Heart left ventricle (tissue), 11 donors: ENCODE results near the gene AGXT2. TPM values are rescaled to one million over a fixed set of nuclear protein-coding genes. Genes with fewer than 3 reads are reported as not detected.

Experiments
- polyA plus RNA-seq, 2 donors: library from polyadenylated mRNA; stranded (reverse); fragments of 200-250 nt; gene quantifications; one replicate each; pipeline ENCODE4 v1.2.3, GENCODE V29; 2013
- total RNA-seq, 9 donors: library from RNA; depleted of rRNA in 2 of 9; stranded (reverse); fragments of >200 nt in 2 of 9; fragmentation: NEBNext Ultra II Directional in 3 of 9; extraction: Animal tissue kit (Norgen Biotek cat#: 25700) in 3 of 9; gene quantifications; one replicate each; pipeline versions ENCODE4 v1.1.0 to v1.2.4, GENCODE V29; 2016 to 2023
- donor health status: ischemic (EF 13 %, LVEDD 7.1; RV severe dilation, severe dysfunction).
- donor health status: healthy with polysubstance abuse.
- donor health status: DM: no; HTN: yes; CAD: no.
- donor health status: DM: no; HTN: no; CAD: no.
- donor health status: ischemic (EF 25% LVEDD 5.7; RV mildly dilated, moderate dysfunction).
- donor health status: healthy.
- donor health status: DM: yes; HTN: yes; CAD: no.
- donor health status: PGD.
- donor health status: nonischemic (EF 23%, LVEDD 6.1; RV moderate dilation, normal function).

The AGXT2 gene
- total and polyA plus RNA-seq, 11 donors, result not detected

Other genes with a start within 250 kb of the AGXT2 start
- gene TTC23L, start 208.8 kb downstream of the AGXT2 start, total RNA-seq, result under 1 TPM in 1 of 9 donors, not detected in 8; 0.69 TPM
- under 1 TPM in 1 of 2 donors, not detected in 1; 0.06 TPM for gene TTC23L, start 208.8 kb downstream of the AGXT2 start, polyA plus RNA-seq
- 10 to 100 TPM; 12.8 to 29.6 (median 22.7) TPM for gene RAD1, start 132.4 kb downstream of the AGXT2 start, total RNA-seq
- 10 to 100 TPM; 18.7 to 23.9 TPM for gene RAD1, start 132.4 kb downstream of the AGXT2 start, polyA plus RNA-seq
- 10 to 100 TPM; 10.5 to 19.6 (median 14.5) TPM for gene BRIX1, start 132.2 kb downstream of the AGXT2 start, total RNA-seq
- gene BRIX1, start 132.2 kb downstream of the AGXT2 start, polyA plus RNA-seq, result 10 to 100 TPM; 10.2 to 14.9 TPM
- 10 to 100 TPM; 35.7 to 60.1 (median 51.1) TPM for gene DNAJC21, start 118.4 kb downstream of the AGXT2 start, total RNA-seq
- 10 to 100 TPM; 38.8 to 46.5 TPM for gene DNAJC21, start 118.4 kb downstream of the AGXT2 start, polyA plus RNA-seq
- gene PRLR, start 182.5 kb upstream of the AGXT2 start, total RNA-seq, result 1 to 10 TPM in 5 of 9 donors, under 1 TPM in 4; 0.22 to 2.2 (median 1.1) TPM
- under 1 TPM; 0.08 to 0.11 TPM for gene PRLR, start 182.5 kb upstream of the AGXT2 start, polyA plus RNA-seq